ENCODE results near the gene EML4. TPM values are rescaled to one million over a fixed set of nuclear protein-coding genes. Genes with fewer than 3 reads are reported as not detected.

Gene EML4
- total RNA-seq, 1 experiment from 2014 or later: 107 TPM

GRCh38 chr2:42337846-42338566 is 168.9 kb downstream of the EML4 start:
- Histone ChIP-seq H3K4me3 (ENCODE audit: low read depth in 2 of 2, low read length in 2 of 2) (no peak overlapping the region), H3K27ac (ENCODE audit: low read length) (no peak overlapping the region), H3K36me3 (ENCODE audit: control insufficient read depth, insufficient read depth, low read length) (peaks cover 2% of the 10 kb centered on the region; the same call in 1 of the 2 replicates), H3K4me1 (ENCODE audit: control insufficient read depth, insufficient read depth, low read length) (peaks cover 12% of the 10 kb centered on the region), H3K9me3 (ENCODE audit: control insufficient read depth, insufficient read depth, low read depth, low read length) (no peaks in the 10 kb centered on the region), H3K27me3 (ENCODE audit: control insufficient read depth, insufficient read depth, low read length) (no peaks in the 10 kb centered on the region)
- in situ Hi-C loops (cut with HindIII; ENCODE audit: low pct_unique_long_range_greater_than_20kb, low sequenced_read_pairs): no loop called here
- no peak for TF ChIP-seq CTCF (IDR thresholded peaks at IDR 0.05)
- TF ChIP-seq SIN3A (IDR thresholded peaks at IDR 0.05; ENCODE audit: borderline replicate concordance, insufficient read depth, low read depth, low read length): no peak
- TF ChIP-seq, protein P1, sequence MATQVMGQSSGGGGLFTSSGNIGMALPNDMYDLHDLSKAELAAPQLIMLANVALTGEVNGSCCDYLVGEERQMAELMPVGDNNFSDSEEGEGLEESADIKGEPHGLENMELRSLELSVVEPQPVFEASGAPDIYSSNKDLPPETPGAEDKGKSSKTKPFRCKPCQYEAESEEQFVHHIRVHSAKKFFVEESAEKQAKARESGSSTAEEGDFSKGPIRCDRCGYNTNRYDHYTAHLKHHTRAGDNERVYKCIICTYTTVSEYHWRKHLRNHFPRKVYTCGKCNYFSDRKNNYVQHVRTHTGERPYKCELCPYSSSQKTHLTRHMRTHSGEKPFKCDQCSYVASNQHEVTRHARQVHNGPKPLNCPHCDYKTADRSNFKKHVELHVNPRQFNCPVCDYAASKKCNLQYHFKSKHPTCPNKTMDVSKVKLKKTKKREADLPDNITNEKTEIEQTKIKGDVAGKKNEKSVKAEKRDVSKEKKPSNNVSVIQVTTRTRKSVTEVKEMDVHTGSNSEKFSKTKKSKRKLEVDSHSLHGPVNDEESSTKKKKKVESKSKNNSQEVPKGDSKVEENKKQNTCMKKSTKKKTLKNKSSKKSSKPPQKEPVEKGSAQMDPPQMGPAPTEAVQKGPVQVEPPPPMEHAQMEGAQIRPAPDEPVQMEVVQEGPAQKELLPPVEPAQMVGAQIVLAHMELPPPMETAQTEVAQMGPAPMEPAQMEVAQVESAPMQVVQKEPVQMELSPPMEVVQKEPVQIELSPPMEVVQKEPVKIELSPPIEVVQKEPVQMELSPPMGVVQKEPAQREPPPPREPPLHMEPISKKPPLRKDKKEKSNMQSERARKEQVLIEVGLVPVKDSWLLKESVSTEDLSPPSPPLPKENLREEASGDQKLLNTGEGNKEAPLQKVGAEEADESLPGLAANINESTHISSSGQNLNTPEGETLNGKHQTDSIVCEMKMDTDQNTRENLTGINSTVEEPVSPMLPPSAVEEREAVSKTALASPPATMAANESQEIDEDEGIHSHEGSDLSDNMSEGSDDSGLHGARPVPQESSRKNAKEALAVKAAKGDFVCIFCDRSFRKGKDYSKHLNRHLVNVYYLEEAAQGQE (IDR thresholded peaks at IDR 0.05; ENCODE audit: insufficient read depth in 1 of 2, low read depth in 2 of 2, low read length in 1 of 2): no peak
- TF ChIP-seq TCF7L2 (IDR thresholded peaks at IDR 0.05; ENCODE audit: low read depth, low read length): no peak
- TF ChIP-seq POLR2AphosphoS5 (IDR thresholded peaks at IDR 0.05; ENCODE audit: low read depth, low read length): no peak
- DNase-seq (ENCODE audit: low read depth, low spot score) (no peak), ATAC-seq (no peak)
- POLR2A ChIA-PET: interaction anchor here (0.7 kb wide), 1 partner anchor 10 kb away, joined by 8 read pairs; no protein-coding TSS in a partner anchor
- intact Hi-C loops (cut with micrococcal nuclease; ENCODE audit: unreplicated experiment): no loop called here
- CTCF ChIA-PET: no interaction called here
- BruUV-seq (replicated peaks): no TSS peak

DNA sequence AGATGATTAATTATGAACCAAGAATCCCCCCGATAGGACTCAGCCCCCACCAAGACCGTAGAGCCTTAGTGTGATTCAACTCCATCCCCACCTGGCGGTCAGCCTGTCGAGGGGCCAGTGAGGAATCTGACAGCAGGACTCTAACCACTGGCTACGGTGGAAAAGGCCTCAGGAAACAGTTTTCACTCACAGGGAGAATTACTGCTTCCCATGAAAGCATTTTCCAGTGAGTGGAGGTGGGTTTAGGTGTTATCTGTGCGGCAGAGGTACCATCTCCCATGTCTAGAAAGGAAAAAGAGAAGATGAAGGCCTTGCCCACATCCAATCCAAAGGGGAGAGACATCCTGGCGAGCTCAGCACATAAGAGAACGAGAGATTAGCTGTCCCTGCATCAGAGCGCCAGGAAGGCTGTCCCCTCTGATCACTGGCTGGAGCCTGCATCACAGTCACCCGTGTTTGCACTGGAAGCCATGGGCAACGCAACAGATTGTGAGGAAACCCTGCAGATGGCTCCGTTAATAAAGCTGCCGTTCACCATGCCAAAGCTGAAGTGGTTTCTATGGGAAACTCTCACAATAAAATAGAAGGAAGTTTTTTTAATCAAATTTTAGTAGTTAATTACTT is 169.5 kb downstream of the EML4 start:
- CTCF ChIA-PET: no interaction called here
- H3K9me3 ChIP-seq (ENCODE audit: control insufficient read depth, insufficient read depth, low read depth, low read length): no peaks in the 10 kb centered on the region
- H3K4me3 ChIP-seq (ENCODE audit: low read depth in 2 of 2, low read length in 2 of 2): no peak overlapping the region
- TF ChIP-seq SIN3A (IDR thresholded peaks at IDR 0.05; ENCODE audit: borderline replicate concordance, insufficient read depth, low read depth, low read length) (no peak), TCF7L2 (IDR thresholded peaks at IDR 0.05; ENCODE audit: low read depth, low read length) (no peak), POLR2AphosphoS5 (IDR thresholded peaks at IDR 0.05; ENCODE audit: low read depth, low read length) (no peak)
- TF ChIP-seq, protein P1 (IDR thresholded peaks at IDR 0.05; ENCODE audit: insufficient read depth in 1 of 2, low read depth in 2 of 2, low read length in 1 of 2): no peak
- DNase-seq (ENCODE audit: low read depth, low spot score): no peak
- no peaks in the 10 kb centered on the region for H3K27me3 ChIP-seq (ENCODE audit: control insufficient read depth, insufficient read depth, low read length)
- ATAC-seq: no peak
- H3K27ac ChIP-seq (ENCODE audit: low read length): no peak overlapping the region
- H3K36me3 ChIP-seq (ENCODE audit: control insufficient read depth, insufficient read depth, low read length): peaks cover 2% of the 10 kb centered on the region; the same call in 1 of the 2 replicates
- in situ Hi-C loops (cut with HindIII; ENCODE audit: low pct_unique_long_range_greater_than_20kb, low sequenced_read_pairs) (no loop called here), intact Hi-C loops (cut with micrococcal nuclease; ENCODE audit: unreplicated experiment) (no loop called here)
- BruUV-seq (replicated peaks): no TSS peak
- H3K4me1 ChIP-seq (ENCODE audit: control insufficient read depth, insufficient read depth, low read length): peaks cover 13% of the 10 kb centered on the region
- POLR2A ChIA-PET: interaction anchor here (0.6 to 0.7 kb wide), 2 partner anchors 9 to 155 kb away, joined by 8 to 13 read pairs; partner anchors contain the start of gene KCNG3

All from Panc1 (cell line).